IMR-90 (cell line): ENCODE results near the gene CYSTM1. TPM values are rescaled to one million over a fixed set of nuclear protein-coding genes. Genes with fewer than 3 reads are reported as not detected.

Experiments
- ATAC-seq: fragments of 200-7000 bp; cut with Tn5 transposase; 2 replicates; pipeline ENCODE4 v1.9.1; 2020; ENCODE audit warnings: low read depth, mild to moderate bottlenecking, moderate library complexity
- BruUV-seq: library from RNA; stranded (reverse); fragments of 400-500 nt; replicated peaks from 2 replicates; lab custom pipeline; 2021; lab: Mats Ljungman, UMichigan
- CTCF ChIA-PET: fragments of 300-600 bp; formaldehyde crosslinking; extraction: SDS; loops from one replicate; lab custom pipeline; 2021; ENCODE audit warnings: antibody characterized with exemption; lab: Yijun Ruan, JAX
- POLR2A ChIA-PET: fragments of 300-600 bp; sonication (Branson Sonifier 250); formaldehyde crosslinking; loops from one replicate; lab custom pipeline; 2022; ENCODE audit warnings: antibody characterized with exemption; ENCODE audit not compliant: unreplicated experiment; lab: Charles Lee
- DNase-seq: peaks from one replicate; pipeline ENCODE4 v3.0.0; 2013
- H2AFZ ChIP-seq: replicated peaks from 2 replicates; pipeline ENCODE3; 2013; ENCODE audit warnings: low read length, mild to moderate bottlenecking; ENCODE audit not compliant: poor library complexity
- H2AK5ac ChIP-seq: 2 replicates; pipeline ENCODE4 v1.6.1; 2013; ENCODE audit warnings: low read depth, low read length, inconsistent platforms
- H2AK9ac ChIP-seq: replicated peaks from 2 replicates; pipeline ENCODE3; 2013; ENCODE audit warnings: mild to moderate bottlenecking, low read depth, low read length, moderate library complexity; ENCODE audit not compliant: poor library complexity
- H2BK120ac ChIP-seq: 2 replicates; pipeline ENCODE4 v1.6.1; 2013; ENCODE audit warnings: low read depth, low read length, inconsistent platforms
- H2BK15ac ChIP-seq: 3 replicates; pipeline ENCODE4 v1.6.1; 2013; ENCODE audit warnings: low read depth, low read length, inconsistent platforms
- H2BK20ac ChIP-seq: 2 replicates; pipeline ENCODE4 v1.6.1; 2013; ENCODE audit warnings: low read depth, mild to moderate bottlenecking, inconsistent platforms, low read length, moderate library complexity
- H2BK5ac ChIP-seq: 2 replicates; pipeline ENCODE4 v1.6.1; 2013; ENCODE audit warnings: mild to moderate bottlenecking, low read depth, low read length, inconsistent platforms; ENCODE audit not compliant: poor library complexity, severe bottlenecking
- H3K14ac ChIP-seq: replicated peaks from 2 replicates; pipeline ENCODE4 v1.6.1; 2013; ENCODE audit warnings: low read depth, low read length, inconsistent platforms
- H3K18ac ChIP-seq: 2 replicates; pipeline ENCODE4 v1.6.1; 2013; ENCODE audit warnings: low read depth, low read length, control low read depth
- H3K23ac ChIP-seq: 2 replicates; pipeline ENCODE4 v1.6.1; 2013; ENCODE audit warnings: low read depth, low read length, inconsistent platforms
- H3K27ac ChIP-seq: 2 replicates; pipeline ENCODE4 v1.5.1; 2013; ENCODE audit warnings: mild to moderate bottlenecking, control low read depth, low read length; ENCODE audit not compliant: insufficient read depth
- H3K27me3 ChIP-seq: 2 replicates; pipeline ENCODE4 v1.6.1; 2013; ENCODE audit warnings: low read length; ENCODE audit not compliant: control insufficient read depth, insufficient read depth
- H3K36me3 ChIP-seq: 2 replicates; pipeline ENCODE4 v1.6.1; 2013; ENCODE audit warnings: low read length, mixed read lengths; ENCODE audit not compliant: control insufficient read depth, insufficient read depth
- H3K4ac ChIP-seq: 2 replicates; pipeline ENCODE4 v1.6.1; 2013; ENCODE audit warnings: low read depth, low read length, inconsistent platforms
- H3K4me1 ChIP-seq: 2 replicates; pipeline ENCODE4 v1.6.1; 2013; ENCODE audit warnings: low read length, mixed read lengths; ENCODE audit not compliant: control insufficient read depth, insufficient read depth
- H3K4me2 ChIP-seq: 2 replicates; pipeline ENCODE4 v1.6.1; 2013; ENCODE audit warnings: low read depth, mild to moderate bottlenecking, control low read depth, low read length, moderate library complexity
- H3K4me3 ChIP-seq: 2 replicates; pipeline ENCODE4 v1.5.1; 2013; ENCODE audit warnings: low read depth, mild to moderate bottlenecking, control low read depth, low read length, moderate library complexity; ENCODE audit not compliant: insufficient read depth
- H3K56ac ChIP-seq: 2 replicates; pipeline ENCODE4 v1.6.1; 2013; ENCODE audit warnings: low read length, inconsistent platforms; ENCODE audit not compliant: insufficient read depth; ENCODE audit errors: extremely low read depth
- H3K79me1 ChIP-seq, 2 experiments: 2 replicates each; pipeline ENCODE4 v1.6.1; 2013; ENCODE audit warnings: low read length in 2 of 2, inconsistent platforms in 1 of 2, low read depth in 1 of 2
- H3K9ac ChIP-seq: 2 replicates; pipeline ENCODE4 v1.6.1; 2013; ENCODE audit warnings: low read depth, low read length, control low read depth
- H3K9me1 ChIP-seq: 2 replicates; pipeline ENCODE4 v1.6.1; 2013; ENCODE audit warnings: low read length, inconsistent platforms; ENCODE audit not compliant: insufficient read depth
- H3K9me3 ChIP-seq: 2 replicates; pipeline ENCODE4 v1.6.1; 2013; ENCODE audit warnings: low read length; ENCODE audit not compliant: control insufficient read depth, insufficient read depth
- H4K20me1 ChIP-seq: 2 replicates; pipeline ENCODE4 v1.6.1; 2013; ENCODE audit warnings: low read length, inconsistent platforms; ENCODE audit not compliant: insufficient read depth
- H4K5ac ChIP-seq: 2 replicates; pipeline ENCODE4 v1.6.1; 2013; ENCODE audit warnings: mild to moderate bottlenecking, low read depth, low read length, control low read depth
- H4K8ac ChIP-seq, 2 experiments: 2 replicates each; pipeline ENCODE4 v1.6.1; 2013; ENCODE audit warnings: low read depth in 2 of 2, low read length in 2 of 2, control low read depth in 1 of 2, inconsistent platforms in 1 of 2
- H4K91ac ChIP-seq: 2 replicates; pipeline ENCODE4 v1.6.1; 2013; ENCODE audit warnings: low read depth, low read length, inconsistent platforms; ENCODE audit not compliant: insufficient read depth
- MAZ ChIP-seq: IDR thresholded peaks from 2 replicates; pipeline ENCODE4 v1.6.1; 2012; ENCODE audit warnings: low read depth, mild to moderate bottlenecking, low read length, improper control_type of control experiment, moderate library complexity, borderline replicate concordance
- RFX5 ChIP-seq: IDR thresholded peaks from 2 replicates; pipeline ENCODE4 v1.8.0; 2012; ENCODE audit warnings: low read depth, mild to moderate bottlenecking, low read length, moderate library complexity
- SMC3 ChIP-seq: fragments of 150-350 bp; IDR thresholded peaks from 2 replicates; pipeline ENCODE4 v1.6.1; 2016; ENCODE audit warnings: low read depth, mild to moderate bottlenecking, antibody characterized with exemption, low read length, moderate library complexity
- WGBS, 2 experiments: methylation state at CpG; one replicate each; pipeline versions ENCODE4 v1.1.5 to v1.1.7; 2013; ENCODE audit warnings: missing lambda C conversion rate in 2 of 2; ENCODE audit not compliant: insufficient read length in 1 of 2; ENCODE audit errors: extremely low coverage in 2 of 2; 5-methylcytosine and 5-hydroxymethylcytosine counted together
- dilution Hi-C: fragments of 300-500 bp; cut with HindIII; formaldehyde crosslinking; loops from one replicate; pipeline ENCODE4 v1.14.3; 2018; ENCODE audit warnings: low sequenced_read_pairs; ENCODE audit not compliant: unreplicated experiment
- in situ Hi-C: fragments of 300-500 bp; cut with MboI; formaldehyde crosslinking; loops from 3 replicates; pipeline ENCODE4 v1.14.3; 2019; ENCODE audit warnings: low sequenced_read_pairs, inconsistent platforms, mixed read lengths
- intact Hi-C: fragments of 100-400 bp; cut with micrococcal nuclease; formaldehyde crosslinking; loops from 2 replicates; pipeline ENCODE4 v1.10.0; 2022
- polyA plus RNA-seq, 3 experiments: library from polyadenylated mRNA; depleted of rRNA; stranded (reverse); fragments of >200 nt; gene quantifications; 2 replicates each; pipeline ENCODE4 v1.2.3, GENCODE V29; 2012; ENCODE audit warnings: low replicate concordance in 1 of 3
- total RNA-seq: library from RNA; depleted of rRNA; stranded (reverse); fragments of >200 nt; gene quantifications from 2 replicates; pipeline ENCODE4 v1.2.3, GENCODE V29; 2012
- TF ChIP-seq, protein P1 (sequence below): fragments of 150-350 bp; IDR thresholded peaks from 2 replicates; pipeline ENCODE4 v1.6.1; 2016; ENCODE audit warnings: low read depth, mild to moderate bottlenecking, low read length, moderate library complexity, borderline replicate concordance

CYSTM1 gene
- total and polyA plus RNA-seq, 2 of the 4 experiments (the other 2 are of a cell fraction): 7.3 to 15.0 TPM

DNA sequence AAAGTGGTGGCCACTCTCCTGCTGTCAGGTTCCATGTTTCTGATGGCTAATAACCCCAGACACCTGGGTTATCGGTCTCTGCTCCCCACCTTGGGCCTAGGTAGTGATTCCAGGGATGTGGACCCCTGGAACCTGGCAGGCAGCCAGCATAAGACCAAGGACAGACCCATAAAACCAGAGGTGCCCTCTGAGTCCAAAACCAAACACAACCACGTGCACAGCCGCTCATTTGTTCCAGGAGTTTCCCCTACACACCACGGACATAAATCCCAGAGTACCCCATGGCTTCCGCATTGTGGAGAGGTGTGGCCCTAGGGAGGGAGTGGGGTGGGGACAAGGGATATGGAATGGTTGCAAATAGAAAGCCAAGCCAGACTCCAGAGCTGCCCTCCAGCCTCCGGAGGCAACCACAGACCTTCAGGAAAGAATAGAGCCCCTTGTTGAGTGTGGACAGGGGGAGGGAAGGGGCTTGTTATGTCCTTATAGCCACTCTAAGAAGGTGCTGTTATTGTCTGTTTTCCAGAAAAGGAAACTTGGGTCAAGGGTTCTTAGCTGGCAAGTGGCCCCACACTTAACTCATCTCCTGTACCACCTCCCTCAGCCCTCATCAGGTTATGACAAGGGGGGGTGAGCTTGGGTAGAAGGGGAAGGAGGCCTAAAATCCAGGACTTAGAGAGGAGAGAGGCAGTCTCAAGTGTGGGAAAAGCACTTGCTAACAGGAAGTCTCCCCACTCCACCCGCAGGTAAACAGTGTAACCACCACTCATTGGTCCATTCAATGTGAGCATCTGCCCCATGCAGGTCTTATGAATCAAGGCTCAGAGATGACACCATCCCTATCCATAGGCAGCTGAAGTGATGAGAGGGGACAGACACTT is 23.6 kb upstream of the CYSTM1 start:
- Histone ChIP-seq H4K91ac (no peak overlapping the region), H3K4me1 (no peaks in the 10 kb centered on the region; the same call in 1 of the 2 replicates), H3K9ac (no peak overlapping the region), H3K23ac (no peak overlapping the region), H3K27ac (no peak overlapping the region), H2AK9ac (no peak overlapping the region), H3K18ac (no peak overlapping the region), H2BK120ac (no peak overlapping the region), H4K5ac (no peak overlapping the region), H2AFZ (no peak overlapping the region), H3K4ac (no peak overlapping the region), H3K4me3 (no peak overlapping the region), H2BK20ac (no peak overlapping the region), H2BK5ac (no peak overlapping the region), H3K9me1 (0 out of 2 replicates have a peak, but pooled peaks cover 3% of the 10 kb centered on the region), H3K27me3 (no peaks in the 10 kb centered on the region; the same call in 1 of the 2 replicates), H3K56ac (no peak overlapping the region), H3K9me3 (no peaks in the 10 kb centered on the region), H3K4me2 (no peak overlapping the region), H3K79me1 (peaks cover 3 to 8% of the 10 kb centered on the region in 2 experiments; a peak in 3 of 4 replicates), H4K8ac (no peak overlapping the region), H3K36me3 (no peaks in the 10 kb centered on the region), H4K20me1 (peaks cover 16% of the 10 kb centered on the region), H3K14ac (no peak overlapping the region), H2AK5ac (no peak overlapping the region), H2BK15ac (no peak overlapping the region)
- ChIA-PET CTCF (no interaction called here), POLR2A (no interaction called here)
- no CpG with 5 or more reads among the region's 7 CpGs for WGBS, 2 experiments
- DNase-seq (no peak), ATAC-seq (no peak)
- intact Hi-C loops: no loop called here
- BruUV-seq: no TSS peak
- TF ChIP-seq, protein P1, sequence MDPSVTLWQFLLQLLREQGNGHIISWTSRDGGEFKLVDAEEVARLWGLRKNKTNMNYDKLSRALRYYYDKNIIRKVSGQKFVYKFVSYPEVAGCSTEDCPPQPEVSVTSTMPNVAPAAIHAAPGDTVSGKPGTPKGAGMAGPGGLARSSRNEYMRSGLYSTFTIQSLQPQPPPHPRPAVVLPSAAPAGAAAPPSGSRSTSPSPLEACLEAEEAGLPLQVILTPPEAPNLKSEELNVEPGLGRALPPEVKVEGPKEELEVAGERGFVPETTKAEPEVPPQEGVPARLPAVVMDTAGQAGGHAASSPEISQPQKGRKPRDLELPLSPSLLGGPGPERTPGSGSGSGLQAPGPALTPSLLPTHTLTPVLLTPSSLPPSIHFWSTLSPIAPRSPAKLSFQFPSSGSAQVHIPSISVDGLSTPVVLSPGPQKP: no peak
- TF ChIP-seq MAZ: no peak
- TF ChIP-seq SMC3: no peak
- TF ChIP-seq RFX5: no peak
- dilution Hi-C loops: no loop called here
- in situ Hi-C loops: no loop called here
